AG20443 (cell line): ENCODE data around the gene MKRN2OS.
"Not testable (repeated sequence)": the region's sequence is repeated elsewhere in the genome, so short reads cannot be mapped to it uniquely, and the experiment has no call there.

Source experiments
- DNase-seq: peaks from one replicate; pipeline ENCODE4 v3.0.0; 2012; ENCODE audit warnings: low spot score, mixed read lengths

Gene MKRN2OS

DNA sequence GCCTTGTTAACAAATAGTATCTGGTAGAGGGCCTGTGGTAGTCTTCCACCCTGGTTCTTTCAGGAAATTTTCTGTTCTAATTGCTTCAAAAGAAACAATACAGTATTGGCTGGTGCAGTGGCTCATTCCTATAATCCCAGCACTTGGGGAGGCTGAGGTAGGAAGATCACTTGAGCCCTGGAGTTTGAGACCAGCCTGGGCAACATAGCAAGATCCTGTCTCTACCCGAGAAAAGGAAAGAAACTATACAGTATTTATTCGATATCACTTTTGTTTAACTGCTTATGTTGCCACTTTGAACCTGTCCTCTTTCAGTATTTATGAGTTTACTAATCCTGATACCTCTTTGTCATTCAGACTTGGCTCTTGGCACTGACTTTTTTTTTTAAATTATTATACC is 16.1 kb upstream of the MKRN2OS start:
- DNase-seq, result no peak

DNA sequence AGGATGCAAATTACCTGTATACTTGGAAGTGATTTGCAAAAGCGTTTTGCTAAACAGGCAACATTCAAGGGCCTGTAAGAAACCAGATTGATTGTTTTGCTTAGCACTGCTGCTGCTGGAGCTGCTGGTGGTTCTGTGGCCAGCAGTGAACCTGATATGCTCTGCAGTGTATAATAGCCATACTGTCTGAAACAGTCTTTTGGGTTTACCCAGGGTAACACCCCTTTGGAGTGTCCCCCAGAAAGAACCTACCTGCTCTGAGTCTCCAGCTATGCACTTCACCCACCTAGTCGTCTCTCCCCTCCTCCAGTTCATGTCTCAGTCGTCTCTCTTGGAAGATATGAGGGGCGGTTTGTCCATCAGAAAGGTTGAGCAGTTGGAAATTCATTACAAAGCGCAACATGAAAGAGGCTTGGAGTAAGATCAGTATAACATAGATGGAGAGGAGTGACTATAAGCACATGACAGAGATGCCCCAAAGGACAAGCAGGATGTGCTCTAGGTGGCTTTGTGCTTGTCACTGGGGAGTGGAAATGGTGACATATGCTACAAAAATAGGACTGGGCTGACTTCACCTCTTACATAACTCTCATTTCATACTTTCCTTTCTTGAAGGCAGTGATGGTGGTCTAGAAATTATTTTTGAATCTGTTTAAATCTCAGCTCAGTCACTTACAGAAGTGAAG is 15.3 kb upstream of the MKRN2OS start:
- DNase-seq, result no peak

DNA sequence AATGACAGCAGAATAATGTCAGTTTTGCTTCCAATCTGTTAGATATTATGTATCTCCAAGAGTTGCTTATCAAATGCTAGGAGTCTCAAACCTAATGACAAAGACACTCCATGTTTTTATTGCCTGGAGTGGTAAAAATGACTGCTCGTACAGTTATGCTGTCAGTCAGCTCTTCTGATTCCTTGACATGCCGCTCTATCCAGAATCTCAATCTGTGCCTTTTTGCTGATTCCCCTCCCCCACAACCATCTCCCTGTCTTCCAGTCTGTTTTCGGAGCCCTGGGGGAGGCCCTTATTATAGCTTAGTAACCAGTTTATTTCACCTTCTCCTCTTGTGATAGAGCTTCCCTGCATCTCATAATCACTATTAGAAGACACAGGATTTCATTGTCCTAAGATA is 14.2 kb upstream of the MKRN2OS start:
- DNase-seq, result no peak

DNA sequence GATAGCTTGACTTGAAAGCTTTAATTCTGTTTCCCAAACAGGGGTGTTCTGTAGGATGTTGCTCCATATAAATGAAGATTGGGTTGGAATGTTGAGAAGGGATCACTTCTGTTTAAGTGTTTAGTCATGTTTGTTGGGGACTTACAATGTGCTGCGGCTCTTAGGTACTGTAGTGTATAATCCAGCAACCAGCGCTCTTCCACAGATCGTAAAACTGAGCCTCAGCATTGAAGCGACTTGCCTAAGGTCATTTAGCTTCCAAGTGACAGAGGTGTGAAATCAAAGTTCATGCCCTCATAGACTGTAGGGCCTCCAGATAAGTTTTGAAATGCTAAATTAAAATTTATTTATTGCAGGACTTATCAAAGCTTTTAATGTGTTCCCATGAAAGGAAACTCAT is 13.4 kb upstream of the MKRN2OS start:
- DNase-seq, result no peak

DNA sequence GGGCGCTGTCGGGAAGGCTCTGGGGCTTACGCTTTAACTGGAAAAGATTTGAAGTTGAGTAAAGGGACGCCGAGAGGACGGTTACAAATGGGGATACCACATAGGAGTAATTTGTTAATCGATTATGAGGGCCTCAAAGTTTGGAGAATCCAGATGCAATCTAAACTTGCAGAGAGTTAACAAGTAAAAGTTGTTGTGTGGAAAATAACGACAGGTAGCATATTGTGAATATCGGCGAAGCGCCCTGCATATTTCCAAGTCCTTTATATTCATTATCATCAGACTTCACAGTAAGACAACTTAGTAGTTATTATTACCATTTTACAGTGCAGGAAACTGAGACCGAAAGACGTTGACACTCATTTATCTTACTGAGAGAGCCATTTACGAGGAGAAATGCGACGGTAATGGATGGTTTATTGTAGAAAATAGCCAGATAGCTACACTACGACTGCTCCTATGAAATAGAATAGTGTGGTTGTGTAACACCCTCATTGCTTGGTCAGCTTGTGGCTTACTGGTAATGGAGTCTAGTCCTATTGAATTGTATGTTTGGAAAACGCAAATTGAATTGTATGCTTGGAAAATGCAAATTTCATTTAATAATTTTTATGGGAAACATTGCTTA is 12.3 kb upstream of the MKRN2OS start:
- DNase-seq, result peak; percentile 34

DNA sequence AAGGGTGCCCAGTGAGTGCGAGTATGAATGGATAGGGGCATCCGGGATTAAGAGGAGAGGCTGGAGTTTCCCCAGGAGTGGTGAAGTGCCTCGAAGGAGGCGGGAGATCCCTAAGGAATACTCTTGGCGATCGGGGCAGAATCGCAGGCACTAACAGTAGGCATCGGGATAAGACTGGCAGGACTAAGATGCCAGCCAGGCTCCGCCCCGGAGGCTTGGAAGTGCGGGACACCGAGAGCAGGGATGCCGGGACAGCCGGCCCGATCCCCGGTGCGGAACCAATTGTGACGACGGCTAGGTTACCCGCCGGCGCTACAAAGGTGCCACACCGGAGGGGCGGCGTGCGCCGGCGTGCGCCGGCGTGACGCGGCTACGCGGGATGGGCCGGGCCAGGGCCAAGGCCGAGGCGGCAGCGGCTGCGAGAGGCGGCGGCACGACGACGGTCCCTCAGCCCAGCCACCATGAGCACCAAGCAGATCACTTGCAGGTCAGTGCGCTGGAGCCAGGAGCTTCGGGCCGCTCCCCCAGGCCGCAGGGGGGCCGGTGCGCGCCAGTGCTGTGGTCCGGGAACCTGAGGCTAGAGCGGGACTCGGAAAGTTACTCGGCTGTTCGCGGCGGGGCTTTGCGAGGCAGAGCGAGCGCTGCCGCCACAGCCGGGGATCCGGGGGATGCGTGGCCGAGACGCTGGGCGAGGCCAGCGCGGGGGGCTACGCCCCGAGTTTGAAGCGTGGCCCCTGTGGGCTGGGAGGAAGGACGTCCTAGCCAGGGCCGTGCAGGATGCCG is 11.6 kb upstream of the MKRN2OS start, which contains the start of gene MKRN2:
MKRN2 (plus strand) TSS at position 398 of the 783 bp plus-strand sequence; CDS start at position 462, 64 bp downstream.
- DNase-seq, result peak; percentile 97

DNA sequence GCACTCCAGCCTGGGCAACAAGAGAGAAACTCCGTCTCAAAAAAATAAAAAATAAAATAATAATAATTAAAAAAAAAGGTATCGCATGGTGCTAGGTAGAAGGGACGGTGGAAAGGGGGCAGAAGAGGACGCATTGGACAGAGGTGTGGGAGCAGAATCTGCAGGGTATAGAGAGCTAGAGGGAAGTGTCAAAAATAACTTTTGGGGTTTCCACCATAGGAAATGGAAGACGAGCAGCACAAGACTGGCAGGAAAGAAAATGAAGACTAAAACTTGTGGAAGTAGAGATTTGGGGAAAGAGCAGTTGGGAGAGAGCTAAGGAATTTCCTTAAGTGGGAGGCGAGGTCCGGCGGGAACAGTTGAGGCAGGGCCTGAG is 11.0 kb upstream of the MKRN2OS start:
- no peak for DNase-seq

DNA sequence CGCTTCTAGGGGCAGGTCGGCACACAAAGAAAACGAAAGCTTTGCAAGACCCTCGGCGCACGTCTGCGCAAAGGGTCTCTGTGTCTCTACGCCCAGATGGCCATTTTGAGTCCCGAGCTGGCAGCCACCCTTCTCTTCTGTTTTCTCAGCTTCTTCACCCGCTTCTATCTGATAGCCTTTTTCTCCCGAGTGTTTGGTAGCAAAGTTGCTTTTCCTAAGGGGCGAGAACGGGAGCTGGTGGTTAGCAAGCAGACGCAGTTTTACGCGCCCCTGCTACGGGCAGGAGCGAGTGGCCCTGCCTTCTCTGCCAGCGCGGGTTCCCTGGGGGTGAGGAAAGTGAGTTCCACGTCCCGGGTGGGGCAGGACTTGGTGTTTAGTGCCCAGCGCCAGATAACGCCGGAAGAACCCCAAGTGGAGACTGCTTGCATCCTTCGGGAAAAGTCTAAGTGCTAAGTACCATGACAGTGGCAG is 8.7 kb upstream of the MKRN2OS start:
- DNase-seq, result peak; percentile 46

DNA sequence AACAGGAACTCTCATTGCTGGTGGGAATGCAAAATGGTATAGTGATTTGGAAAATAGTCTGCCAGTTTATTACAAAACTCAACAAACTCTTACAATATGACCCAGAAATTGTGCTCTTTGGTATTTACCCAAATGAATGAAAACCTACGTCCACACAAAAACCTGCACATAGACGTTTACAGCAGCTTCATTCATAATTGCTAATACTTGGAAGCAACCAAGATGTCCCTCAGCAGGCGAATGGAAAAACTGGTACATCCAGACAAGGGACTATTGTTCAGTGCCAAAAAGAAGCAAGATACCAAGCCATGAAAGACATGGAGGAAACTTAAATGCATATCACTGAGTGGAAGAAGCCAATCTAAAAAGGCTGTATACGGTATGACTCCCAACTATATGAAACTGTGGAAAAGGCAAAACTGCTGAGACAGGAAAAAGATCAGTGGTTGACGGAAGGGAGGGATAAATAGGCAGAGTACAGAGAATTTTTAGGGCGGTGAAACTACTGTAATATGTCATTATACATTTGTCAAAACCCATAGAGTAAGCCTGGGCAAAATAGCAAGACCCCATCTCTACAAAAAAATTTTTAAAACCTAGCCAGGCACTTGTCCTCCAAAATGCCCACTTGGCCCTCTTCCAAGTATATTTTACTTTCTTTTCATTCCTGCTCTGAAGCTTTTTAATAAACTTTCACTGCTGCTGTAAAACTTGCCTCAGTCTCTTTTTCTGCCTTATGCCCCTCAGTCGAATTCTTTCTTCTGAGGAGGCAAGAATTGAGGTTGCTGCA is 4.9 kb upstream of the MKRN2OS start:
- DNase-seq, result no peak

DNA sequence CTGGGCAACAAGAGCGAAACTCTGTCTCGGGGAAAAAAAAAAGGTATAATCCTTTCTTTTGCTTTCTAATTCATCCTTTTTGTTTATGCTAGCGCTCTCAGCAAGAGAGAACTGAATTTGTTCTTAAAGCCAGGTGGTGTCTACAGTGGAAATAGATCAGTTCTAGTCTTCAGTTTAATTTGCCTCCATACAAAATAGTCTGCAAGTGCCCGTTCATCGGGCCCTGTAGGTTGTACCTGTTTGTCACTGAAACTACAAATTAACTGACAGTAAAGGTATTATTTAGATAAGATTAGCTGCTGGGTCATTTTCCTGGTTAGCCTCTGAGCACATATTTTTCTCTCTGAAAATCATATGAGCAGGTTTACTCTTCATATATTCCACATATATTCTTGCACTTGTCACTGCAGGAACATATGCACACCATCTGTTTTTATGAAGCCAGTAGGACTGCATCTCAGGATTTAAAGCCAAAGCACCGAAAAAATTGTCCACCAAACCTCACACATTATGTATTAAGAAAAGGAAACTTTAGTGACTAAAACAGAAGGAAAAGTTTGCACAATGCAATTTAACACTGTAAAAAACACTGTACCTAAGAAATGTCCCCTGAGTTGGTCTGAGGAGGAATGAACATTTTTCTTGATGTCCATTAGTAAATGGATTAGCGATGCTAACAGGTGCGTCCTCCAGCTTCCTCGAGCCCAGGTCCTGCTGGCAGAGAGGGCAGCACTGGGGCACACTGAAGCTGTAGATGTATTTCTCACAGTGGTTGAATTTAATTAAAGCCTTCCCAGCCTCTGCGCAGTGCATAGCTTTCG is 437 bp downstream of the MKRN2OS start:
- DNase-seq, result no peak

DNA sequence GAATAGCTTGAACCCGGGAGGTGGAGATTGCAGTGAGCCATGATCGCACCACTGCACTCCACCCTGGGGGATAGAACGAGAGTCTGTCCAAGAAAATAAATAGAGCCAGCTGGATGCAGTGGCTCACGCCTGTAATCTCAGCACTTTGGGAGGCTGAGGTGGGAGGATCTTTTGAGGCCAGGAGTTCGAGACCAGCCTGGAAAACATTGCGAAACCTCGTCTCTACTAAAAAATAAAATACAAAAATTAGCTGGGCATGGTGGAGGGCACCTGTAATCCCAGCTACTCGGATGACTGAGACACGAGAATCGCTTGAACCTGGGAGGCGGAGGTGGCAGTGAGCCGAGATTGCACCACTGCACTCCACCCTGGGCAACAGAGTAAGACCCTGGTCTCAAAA is 1.8 kb downstream of the MKRN2OS start:
- DNase-seq, result not testable (repeated sequence)

DNA sequence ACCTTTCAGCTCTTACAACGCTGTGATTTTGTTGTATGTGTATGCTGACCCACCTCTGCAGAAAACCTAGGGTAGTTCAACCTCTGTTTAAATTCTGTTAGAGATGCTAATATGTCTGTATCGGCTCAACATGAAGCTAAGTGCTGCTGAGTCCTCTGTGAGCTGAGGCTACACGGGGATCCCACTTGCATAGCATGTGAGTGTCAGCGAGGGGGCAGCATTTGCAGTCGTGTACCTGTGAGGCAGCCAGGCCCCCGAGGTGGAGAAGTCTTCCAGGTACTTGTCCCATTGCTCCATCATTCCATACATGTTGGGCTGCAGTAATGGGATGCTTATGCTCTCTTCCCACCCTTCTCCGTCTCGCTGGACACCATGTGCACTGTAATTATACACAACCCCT is 3.7 kb downstream of the MKRN2OS start:
- DNase-seq, result peak; percentile 19

DNA sequence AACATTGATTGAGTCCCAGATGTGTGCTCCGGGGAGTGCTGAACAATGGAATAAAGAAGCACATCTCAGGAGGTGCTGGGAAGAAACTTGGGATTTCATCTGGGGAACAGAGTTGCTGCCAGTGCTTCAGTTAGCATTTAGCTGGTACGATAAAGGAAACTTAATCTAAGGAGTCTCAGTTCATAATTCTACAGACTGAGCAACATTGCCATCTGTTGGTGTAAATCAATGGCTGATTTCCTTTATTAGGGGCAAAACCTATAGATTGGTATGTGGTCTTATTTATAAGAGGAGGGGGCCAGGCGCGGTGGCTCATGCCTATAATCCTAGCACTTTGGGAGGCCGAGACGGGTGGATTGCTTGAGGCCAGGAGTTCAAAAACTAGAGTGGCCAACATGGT is 8.9 kb downstream of the MKRN2OS start:
- DNase-seq, result no peak

DNA sequence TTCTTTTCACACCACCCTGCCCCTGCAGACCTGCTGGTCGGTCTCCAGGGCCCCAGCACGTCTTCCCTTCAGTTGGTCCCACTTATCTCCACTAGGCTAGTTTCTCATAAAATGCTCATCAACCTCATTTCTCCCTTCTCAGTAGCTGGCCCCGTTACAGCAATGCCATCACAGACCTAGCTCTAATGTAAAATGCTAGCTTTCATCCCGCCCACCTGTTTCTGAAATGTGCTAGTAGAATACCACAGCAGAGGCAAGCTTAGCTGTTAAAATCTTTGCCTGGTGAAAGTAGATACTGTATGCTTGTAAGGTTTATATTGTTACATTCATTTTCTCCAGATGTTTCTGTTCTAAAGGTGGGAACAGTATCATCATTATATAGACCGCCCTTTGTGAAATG is 13.1 kb downstream of the MKRN2OS start:
- DNase-seq, result no peak

DNA sequence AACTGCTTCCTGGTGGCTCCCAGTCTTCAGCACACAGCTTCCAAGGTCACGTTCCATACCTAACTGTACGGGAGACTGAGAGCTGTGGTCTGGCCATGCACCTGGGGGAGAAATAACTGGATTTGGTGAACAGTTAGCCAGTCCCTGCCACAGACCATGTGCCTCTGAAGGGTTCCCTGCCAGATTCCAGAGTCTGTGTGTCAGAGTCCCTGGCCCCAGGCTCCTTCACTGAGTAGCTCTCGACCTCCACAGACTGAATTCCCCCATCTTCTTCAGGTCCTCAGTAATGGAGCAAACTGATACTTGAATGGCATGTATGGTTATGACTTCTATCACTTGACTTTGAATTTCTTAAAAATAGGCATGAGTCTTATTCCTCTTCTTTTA is 17.5 kb downstream of the MKRN2OS start:
- no peak for DNase-seq

DNA sequence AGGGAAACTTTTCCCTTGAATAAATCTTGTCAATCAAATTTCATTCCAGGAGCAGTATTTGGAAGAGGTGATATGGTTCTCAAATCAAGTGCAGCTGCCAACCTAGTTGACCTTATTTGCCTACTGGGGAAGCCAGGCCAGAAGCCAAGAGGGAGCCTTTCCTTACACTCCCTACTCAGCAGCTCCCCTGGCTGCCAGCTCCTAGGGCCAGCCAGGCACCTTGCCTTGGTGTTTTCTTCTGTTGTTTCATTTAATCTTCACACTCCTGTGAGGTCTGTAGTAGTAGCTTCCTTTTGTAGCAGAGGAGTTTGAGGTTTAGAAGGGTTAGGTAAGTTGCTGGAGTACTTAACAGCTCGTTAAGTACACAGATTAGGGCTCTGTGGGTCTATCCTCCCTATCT is 22.6 kb downstream of the MKRN2OS start:
- no peak for DNase-seq

DNA sequence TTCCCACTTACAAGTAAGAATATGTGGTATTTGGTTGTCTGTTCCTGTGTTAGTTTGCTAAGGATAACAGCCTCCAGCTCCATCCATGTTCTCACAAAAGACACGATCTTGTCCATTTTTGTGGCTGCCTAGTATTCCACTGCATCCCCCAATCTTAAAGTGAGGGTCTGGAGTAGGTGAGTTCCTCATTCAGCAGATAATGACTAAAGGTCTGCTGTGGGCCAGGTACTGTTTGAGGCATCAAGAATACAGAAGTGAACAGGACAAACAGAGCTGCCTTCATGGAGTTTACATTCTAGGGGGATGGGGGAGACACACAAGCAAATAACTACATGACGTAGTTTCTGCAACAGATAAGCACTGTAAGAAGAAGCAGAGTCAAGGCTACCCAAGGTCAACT is 24.3 kb downstream of the MKRN2OS start:
- DNase-seq, result no peak

DNA sequence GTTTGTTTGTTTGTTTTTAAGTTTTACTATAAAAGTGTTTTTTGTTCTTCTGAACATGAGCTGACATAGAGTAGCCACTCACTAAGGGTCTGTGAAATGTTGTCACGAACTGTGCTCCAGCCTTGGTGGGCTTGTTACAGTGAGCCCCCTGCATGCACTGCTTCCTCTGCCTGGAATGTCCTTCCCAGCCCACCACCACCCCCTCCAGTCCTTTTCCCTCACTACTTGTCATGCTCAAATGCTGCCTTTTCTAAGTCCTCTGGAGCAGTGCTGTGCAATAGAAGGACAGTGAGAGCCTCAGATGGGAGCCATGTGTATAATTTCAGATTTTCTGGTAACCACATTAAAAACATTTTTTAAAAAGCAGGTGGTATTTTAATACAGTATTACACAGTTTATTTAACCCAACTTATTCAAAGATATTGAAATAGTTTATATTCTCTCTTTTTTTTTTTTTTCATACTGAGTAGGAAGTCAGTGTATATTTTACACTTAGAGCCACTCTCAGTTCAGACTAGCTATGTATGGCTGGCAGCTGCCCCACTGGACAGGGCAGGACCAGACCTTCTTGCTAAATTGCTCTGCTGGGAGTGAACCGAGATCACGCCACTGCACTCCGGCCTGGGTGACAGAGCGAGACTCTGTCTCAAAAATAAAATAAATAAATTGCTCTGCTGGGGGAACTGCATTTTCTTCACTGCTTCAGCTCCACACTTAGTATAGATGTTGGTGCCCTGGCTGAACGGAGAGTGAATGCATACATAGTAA is 26.9 kb downstream of the MKRN2OS start:
- DNase-seq, result no peak

DNA sequence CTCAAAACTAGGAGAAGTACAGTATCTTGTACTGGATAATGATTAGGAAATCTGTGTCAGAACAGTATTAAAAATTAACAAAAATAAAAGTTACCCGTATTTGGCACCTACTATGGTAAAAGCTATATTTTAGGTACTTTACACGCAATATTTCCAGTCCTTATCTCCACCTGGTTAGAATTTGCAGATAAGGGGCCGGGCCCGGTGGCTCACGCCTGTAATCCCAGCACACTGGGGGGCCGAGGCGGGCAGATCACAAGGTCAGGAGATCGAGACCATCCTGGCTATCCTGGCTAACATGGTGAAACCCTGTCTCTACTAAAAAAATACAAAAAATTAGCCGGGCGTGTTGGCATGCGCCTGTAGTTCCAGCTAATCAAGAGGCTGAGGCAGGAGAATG is 28.4 kb downstream of the MKRN2OS start:
- DNase-seq, result no peak

DNA sequence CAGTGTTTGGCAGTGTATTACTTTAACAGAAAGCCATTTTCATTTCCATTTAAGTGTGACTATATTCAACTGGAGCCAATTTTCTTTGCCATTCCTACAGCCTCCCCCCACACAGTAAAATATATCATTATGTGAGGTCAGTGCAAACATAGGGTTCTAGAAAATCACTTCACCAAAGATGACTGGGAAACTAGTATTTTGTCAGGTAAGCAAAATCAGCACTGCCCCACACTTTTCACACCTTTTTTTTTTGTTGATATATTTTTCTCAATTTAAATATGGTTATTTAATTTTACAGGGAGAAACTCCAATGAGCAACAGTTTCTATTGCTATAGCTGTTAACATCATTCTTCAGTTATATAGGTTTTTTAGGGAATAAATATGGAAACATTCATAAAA is 29.7 kb downstream of the MKRN2OS start:
- DNase-seq, result no peak
